ENCODE results near the gene PWP2.
"Not testable (repeated sequence)": the region's sequence is repeated elsewhere in the genome, so short reads cannot be mapped to it uniquely, and the experiment has no call there.

The PWP2 gene

GRCh38 chr21:44139787-44140551, 32.8 kb downstream of the PWP2 start:
- DNase-seq, result not testable (repeated sequence)

- not testable (repeated sequence) for DNase-seq
These were observed 33.3 kb downstream of the PWP2 start for GRCh38 chr21:44140552-44140932.

- not testable (repeated sequence) for DNase-seq
These were observed 35.3 kb downstream of the PWP2 start for GRCh38 chr21:44142470-44142869.

- not testable (repeated sequence) for DNase-seq
These were observed 36.2 kb downstream of the PWP2 start for GRCh38 chr21:44143380-44143779.

- not testable (repeated sequence) for DNase-seq
These were observed 36.8 kb downstream of the PWP2 start for GRCh38 chr21:44143996-44144395.

- DNase-seq, result not testable (repeated sequence)
These were observed 37.8 kb downstream of the PWP2 start for GRCh38 chr21:44144784-44145602.

- DNase-seq, result not testable (repeated sequence)
These were observed 38.4 kb downstream of the PWP2 start for GRCh38 chr21:44145616-44146015.

GRCh38 chr21:44147108-44147507, 39.9 kb downstream of the PWP2 start:
- not testable (repeated sequence) for DNase-seq

GRCh38 chr21:44150255-44150654, 43.1 kb downstream of the PWP2 start:
- not testable (repeated sequence) for DNase-seq

- not testable (repeated sequence) for DNase-seq
These were observed 46.2 kb downstream of the PWP2 start for GRCh38 chr21:44153214-44153888.

- DNase-seq, result not testable (repeated sequence)
These were observed 46.7 kb downstream of the PWP2 start for GRCh38 chr21:44153889-44154228.

GRCh38 chr21:44154816-44155230, 47.6 kb downstream of the PWP2 start:
- DNase-seq, result not testable (repeated sequence)

GRCh38 chr21:44155231-44155993, 48.2 kb downstream of the PWP2 start:
- DNase-seq, result not testable (repeated sequence)

GRCh38 chr21:44155994-44156380, 48.8 kb downstream of the PWP2 start:
- not testable (repeated sequence) for DNase-seq

- DNase-seq, result not testable (repeated sequence)
These were observed 50.4 kb downstream of the PWP2 start for GRCh38 chr21:44157439-44158081.

GRCh38 chr21:44158082-44158468, 50.9 kb downstream of the PWP2 start:
- not testable (repeated sequence) for DNase-seq

GRCh38 chr21:44159349-44160297, 52.4 kb downstream of the PWP2 start:
- DNase-seq, result not testable (repeated sequence)

- not testable (repeated sequence) for DNase-seq
These were observed 53.1 kb downstream of the PWP2 start for GRCh38 chr21:44160298-44160672.

GRCh38 chr21:44160821-44161220, 53.6 kb downstream of the PWP2 start:
- DNase-seq, result not testable (repeated sequence)

- DNase-seq, result not testable (repeated sequence)
These were observed 56.0 kb downstream of the PWP2 start for GRCh38 chr21:44163167-44163653.

- not testable (repeated sequence) for DNase-seq
These were observed 58.7 kb downstream of the PWP2 start for GRCh38 chr21:44165933-44166332.
